ENCODE results near the gene SLC4A5. TPM values are rescaled to one million over a fixed set of nuclear protein-coding genes. Genes with fewer than 3 reads are reported as not detected.
A peak's percentile ranks its signal among the peaks of the same experiment; 100 is the strongest.

Gene SLC4A5
- 1.1 and 1.3 TPM in 2 replicates for polyA plus RNA-seq (2011; rRNA removed)
- polyA plus RNA-seq (2012; cell fraction: cytosol; rRNA removed), result 0.04 and 0.18 TPM in 2 replicates
- 0.62 and 0.70 TPM in 2 replicates for polyA plus RNA-seq (2012; cell fraction: nucleus; rRNA removed)
- 0.38 to 0.63 TPM (median 0.50 TPM) in 3 replicates for polyA plus RNA-seq (2017; fragmentation: RNase III; extraction: RNeasy Plus Mini Kit Qiagen cat#74134 plus additional on column Dnase treatment)
- polyA minus RNA-seq (2011; rRNA and poly(A)+ RNA removed), result 1.2 and 1.3 TPM in 2 replicates

DNA sequence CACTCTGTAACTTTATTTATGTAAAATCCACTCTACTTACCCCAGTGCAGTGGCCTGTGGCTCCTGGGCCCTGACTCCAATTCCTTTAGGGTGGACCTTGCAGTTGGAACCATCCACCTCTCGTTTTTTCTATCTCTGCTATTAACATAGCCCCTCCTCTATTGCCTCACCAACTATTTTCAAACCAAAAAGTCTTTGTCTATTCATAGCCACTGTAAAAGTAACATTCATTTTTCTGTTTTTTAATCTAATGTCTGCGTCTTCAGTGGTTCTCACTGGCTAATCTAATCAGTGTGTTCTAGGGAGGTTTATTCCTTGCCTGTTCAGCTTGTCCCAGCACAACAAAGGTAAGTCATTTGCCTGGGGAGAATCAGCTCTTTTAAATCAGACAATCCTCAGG lies at the start of gene SLC4A5:
Gene SLC4A5, minus strand, starts transcription at position 101 of the 400 bp plus-strand sequence. CDS start 28,393 bp downstream, outside the sequence.
- H3K9me3 ChIP-seq, result no peaks in the 10 kb centered on the region
- ChIA-PET CTCF (interaction anchor here (5.2 kb wide), 1 partner anchor 9 kb away, joined by 28 read pairs; no protein-coding TSS in a partner anchor), POLR2A (no interaction called here)
- 41% methylated on average over 2 of the region's 2 CpGs for WGBS (ENCODE audit: missing lambda C conversion rate)
- no peak within 1 kb of the TSS for H3K27ac ChIP-seq
- TF ChIP-seq GATA3 (IDR thresholded peaks at IDR 0.05; ENCODE audit: borderline replicate concordance) (no peak), JUNB (IDR thresholded peaks at IDR 0.05) (no peak), HOXB5 (CRISPR knock-in tag; IDR thresholded peaks at IDR 0.05) (no peak), BCL3 (IDR thresholded peaks at IDR 0.05) (no peak), MAZ (IDR thresholded peaks at IDR 0.05; ENCODE audit: borderline replicate concordance, low read depth, low read length) (no peak), ESRRA (IDR thresholded peaks at IDR 0.05; ENCODE audit: borderline replicate concordance, low read length) (no peak)
- TF ChIP-seq, protein P1, sequence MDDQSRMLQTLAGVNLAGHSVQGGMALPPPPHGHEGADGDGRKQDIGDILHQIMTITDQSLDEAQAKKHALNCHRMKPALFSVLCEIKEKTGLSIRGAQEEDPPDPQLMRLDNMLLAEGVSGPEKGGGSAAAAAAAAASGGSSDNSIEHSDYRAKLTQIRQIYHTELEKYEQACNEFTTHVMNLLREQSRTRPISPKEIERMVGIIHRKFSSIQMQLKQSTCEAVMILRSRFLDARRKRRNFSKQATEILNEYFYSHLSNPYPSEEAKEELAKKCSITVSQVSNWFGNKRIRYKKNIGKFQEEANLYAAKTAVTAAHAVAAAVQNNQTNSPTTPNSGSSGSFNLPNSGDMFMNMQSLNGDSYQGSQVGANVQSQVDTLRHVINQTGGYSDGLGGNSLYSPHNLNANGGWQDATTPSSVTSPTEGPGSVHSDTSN (IDR thresholded peaks at IDR 0.05), result no peak
- H3K4me1 ChIP-seq, result no peaks in the 10 kb centered on the region
- no peak within 1 kb of the TSS for H3K4me2 ChIP-seq
- ATAC-seq, result no peak
- no peak for FAIRE-seq
- no peak within 1 kb of the TSS for H3K4me3 ChIP-seq
- no peak for DNase-seq (ENCODE audit: low read depth in 1 of 2, low spot score in 1 of 2)

GRCh38 chr2:74392449-74392743 lies 49.2 kb upstream of the SLC4A5 start:
- peak in 1 of 2 experiments; percentile 10; a peak in 1 of 6 replicates for ATAC-seq
- Histone ChIP-seq H3K4me2 (peak overlapping the region; percentile 90), H3K9me3 (no peaks in the 10 kb centered on the region), H3K27ac (peak overlapping the region; percentile 85 to 93), H3K4me3 (peak overlapping the region; percentile 72), H3K4me1 (peaks cover 24% of the 10 kb centered on the region)
- TF ChIP-seq MAFK (IDR thresholded peaks at IDR 0.05; ENCODE audit: partially characterized antibody) (no peak), NFE2L2 (conservative IDR thresholded peaks at IDR 0.05; ENCODE audit: low read length) (no peak), MAX (IDR thresholded peaks at IDR 0.05) (no peak), FOSB (CRISPR knock-in tag; IDR thresholded peaks at IDR 0.05) (no peak), MAZ (IDR thresholded peaks at IDR 0.05; ENCODE audit: borderline replicate concordance, low read depth, low read length) (no peak)
- WGBS (ENCODE audit: missing lambda C conversion rate), result 57% methylated on average over 13 of the region's 13 CpGs
- ChIA-PET POLR2A (interaction anchor here (0.6 to 1.0 kb wide), 3 partner anchors 29 to 564 kb away, joined by 3 to 5 read pairs (median 3); partner anchors contain the start of genes C2orf81, STAMBP and WDR54), CTCF (interaction anchor here (0.7 to 4.7 kb wide), 31 partner anchors 10 to 567 kb away, joined by 3 to 39 read pairs (median 5); partner anchors contain the start of genes DCTN1, INO80B and MOGS)
- no peak for FAIRE-seq
- DNase-seq (ENCODE audit: low read depth in 1 of 2, low spot score in 1 of 2), result no peak

DNA sequence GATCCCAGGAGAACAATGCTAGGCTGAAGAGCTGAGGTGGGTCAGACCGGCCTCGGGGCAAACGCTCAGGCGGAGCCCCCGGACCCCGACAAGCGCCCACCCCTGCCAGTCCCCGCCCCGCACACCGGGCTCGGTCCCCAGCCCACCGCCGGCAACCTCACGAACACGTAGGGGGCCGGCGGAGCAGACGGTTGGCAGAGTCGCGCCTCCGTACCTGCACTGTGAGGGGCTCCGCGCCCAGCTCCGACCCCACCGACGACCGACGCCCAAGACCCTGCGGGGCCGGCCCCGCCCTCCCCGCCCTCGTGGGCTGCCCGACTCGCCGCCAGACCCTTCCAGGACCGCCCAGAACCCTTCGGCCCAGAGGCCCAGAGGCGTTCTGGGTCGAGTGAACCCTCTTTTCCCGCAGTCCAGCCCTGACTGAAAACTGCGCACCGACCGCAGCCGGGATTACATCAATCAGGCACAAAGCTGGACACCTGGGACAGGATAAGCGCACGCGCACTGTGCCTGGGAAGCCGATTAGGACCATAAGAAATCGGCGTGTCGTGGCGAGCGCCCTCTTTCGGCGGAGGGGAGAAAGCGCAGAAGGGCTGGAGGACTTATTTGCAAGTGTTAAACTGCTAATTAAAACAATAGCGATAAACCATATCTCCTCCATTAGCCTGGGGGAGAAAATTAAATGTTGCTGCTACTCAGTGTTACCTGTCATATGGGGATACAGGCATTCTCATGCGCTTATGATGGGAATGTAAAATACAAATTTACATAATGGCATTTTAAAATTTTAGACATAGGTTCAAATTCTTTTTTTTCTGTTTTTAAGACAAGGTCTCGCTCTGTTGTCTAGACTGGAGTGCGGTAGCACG lies 48.6 kb upstream of the SLC4A5 start:
- DNase-seq (ENCODE audit: low read depth in 1 of 2, low spot score in 1 of 2) (peak; percentile 87 to 95), ATAC-seq (peak; percentile 88 to 92), FAIRE-seq (peak; percentile 77)
- ChIA-PET CTCF (interaction anchor here (0.5 to 4.7 kb wide), 54 partner anchors 9 to 567 kb away, joined by 3 to 39 read pairs (median 4); partner anchors contain the start of genes DCTN1, INO80B and MOGS), POLR2A (interaction anchor here (0.6 to 1.0 kb wide), 3 partner anchors 30 to 563 kb away, joined by 3 to 5 read pairs (median 3); partner anchors contain the start of genes C2orf81, STAMBP and WDR54)
- 2% methylated on average over 22 of the region's 62 CpGs for WGBS (ENCODE audit: missing lambda C conversion rate)
- peak overlapping the region; percentile 72 for H3K4me3 ChIP-seq
- peak overlapping the region; percentile 90 for H3K4me2 ChIP-seq
- peaks cover 24% of the 10 kb centered on the region for H3K4me1 ChIP-seq
- peak overlapping the region; percentile 85 to 93 for H3K27ac ChIP-seq
- H3K9me3 ChIP-seq, result no peaks in the 10 kb centered on the region
- TF ChIP-seq, protein P2, sequence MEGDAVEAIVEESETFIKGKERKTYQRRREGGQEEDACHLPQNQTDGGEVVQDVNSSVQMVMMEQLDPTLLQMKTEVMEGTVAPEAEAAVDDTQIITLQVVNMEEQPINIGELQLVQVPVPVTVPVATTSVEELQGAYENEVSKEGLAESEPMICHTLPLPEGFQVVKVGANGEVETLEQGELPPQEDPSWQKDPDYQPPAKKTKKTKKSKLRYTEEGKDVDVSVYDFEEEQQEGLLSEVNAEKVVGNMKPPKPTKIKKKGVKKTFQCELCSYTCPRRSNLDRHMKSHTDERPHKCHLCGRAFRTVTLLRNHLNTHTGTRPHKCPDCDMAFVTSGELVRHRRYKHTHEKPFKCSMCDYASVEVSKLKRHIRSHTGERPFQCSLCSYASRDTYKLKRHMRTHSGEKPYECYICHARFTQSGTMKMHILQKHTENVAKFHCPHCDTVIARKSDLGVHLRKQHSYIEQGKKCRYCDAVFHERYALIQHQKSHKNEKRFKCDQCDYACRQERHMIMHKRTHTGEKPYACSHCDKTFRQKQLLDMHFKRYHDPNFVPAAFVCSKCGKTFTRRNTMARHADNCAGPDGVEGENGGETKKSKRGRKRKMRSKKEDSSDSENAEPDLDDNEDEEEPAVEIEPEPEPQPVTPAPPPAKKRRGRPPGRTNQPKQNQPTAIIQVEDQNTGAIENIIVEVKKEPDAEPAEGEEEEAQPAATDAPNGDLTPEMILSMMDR (IDR thresholded peaks at IDR 0.05), result peak; percentile 99
- TF ChIP-seq RAD21 (conservative IDR thresholded peaks at IDR 0.05 in 1 of 2, IDR thresholded peaks at IDR 0.05 in 1 of 2) (peak; percentile 48 to 61; a peak in 4 of 5 replicates), HOXB5 (CRISPR knock-in tag; IDR thresholded peaks at IDR 0.05) (no peak), TP53 (CRISPR knock-in tag; IDR thresholded peaks at IDR 0.05) (no peak), ZFP36 (IDR thresholded peaks at IDR 0.05; ENCODE audit: borderline replicate concordance, partially characterized antibody) (no peak), SMC3 (IDR thresholded peaks at IDR 0.05) (no peak), HOXB13 (CRISPR knock-in tag; IDR thresholded peaks at IDR 0.05; ENCODE audit: low read depth) (no peak), MYC (IDR thresholded peaks at IDR 0.05; ENCODE audit: borderline replicate concordance, low read length) (peak; percentile 59; the same call in 1 of the 2 replicates), FOSL2 (IDR thresholded peaks at IDR 0.05) (no peak), FOSL2 (CRISPR knock-in tag; IDR thresholded peaks at IDR 0.05) (no peak), MAX (IDR thresholded peaks at IDR 0.05) (peak; percentile 71), PHF8 (IDR thresholded peaks at IDR 0.05; ENCODE audit: borderline replicate concordance, low read depth) (peak; percentile 65; the same call in 1 of the 2 replicates), BCL3 (IDR thresholded peaks at IDR 0.05) (peak; percentile 77; the same call in 1 of the 3 replicates)
- TF ChIP-seq, protein P3, sequence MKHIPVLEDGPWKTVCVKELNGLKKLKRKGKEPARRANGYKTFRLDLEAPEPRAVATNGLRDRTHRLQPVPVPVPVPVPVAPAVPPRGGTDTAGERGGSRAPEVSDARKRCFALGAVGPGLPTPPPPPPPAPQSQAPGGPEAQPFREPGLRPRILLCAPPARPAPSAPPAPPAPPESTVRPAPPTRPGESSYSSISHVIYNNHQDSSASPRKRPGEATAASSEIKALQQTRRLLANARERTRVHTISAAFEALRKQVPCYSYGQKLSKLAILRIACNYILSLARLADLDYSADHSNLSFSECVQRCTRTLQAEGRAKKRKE (CRISPR knock-in tag; IDR thresholded peaks at IDR 0.05; ENCODE audit: low read depth), result no peak

Data from A549 (cell line).